Measurements from ENCODE around the gene APLN.

DNA sequence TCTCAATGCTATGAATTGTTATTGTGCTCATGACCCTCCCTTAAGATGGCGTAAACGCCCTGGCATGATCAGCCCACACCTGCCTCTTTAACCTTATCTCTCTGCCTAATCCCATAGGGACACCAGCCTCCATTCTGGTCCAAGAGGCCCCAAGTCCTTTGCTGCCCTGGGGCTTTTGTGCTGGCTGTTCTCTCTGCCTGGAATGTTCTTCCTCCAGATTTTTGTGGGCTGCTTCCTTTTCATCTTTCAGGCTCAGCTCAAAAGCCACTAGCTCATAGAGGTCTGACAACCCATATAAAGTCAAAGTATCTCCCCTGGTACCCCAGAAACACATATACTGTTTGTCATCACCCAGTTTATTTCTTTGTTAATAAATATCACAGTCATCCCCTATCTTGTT lies 42.4 kb downstream of the APLN start:
- TF ChIP-seq, protein P1, sequence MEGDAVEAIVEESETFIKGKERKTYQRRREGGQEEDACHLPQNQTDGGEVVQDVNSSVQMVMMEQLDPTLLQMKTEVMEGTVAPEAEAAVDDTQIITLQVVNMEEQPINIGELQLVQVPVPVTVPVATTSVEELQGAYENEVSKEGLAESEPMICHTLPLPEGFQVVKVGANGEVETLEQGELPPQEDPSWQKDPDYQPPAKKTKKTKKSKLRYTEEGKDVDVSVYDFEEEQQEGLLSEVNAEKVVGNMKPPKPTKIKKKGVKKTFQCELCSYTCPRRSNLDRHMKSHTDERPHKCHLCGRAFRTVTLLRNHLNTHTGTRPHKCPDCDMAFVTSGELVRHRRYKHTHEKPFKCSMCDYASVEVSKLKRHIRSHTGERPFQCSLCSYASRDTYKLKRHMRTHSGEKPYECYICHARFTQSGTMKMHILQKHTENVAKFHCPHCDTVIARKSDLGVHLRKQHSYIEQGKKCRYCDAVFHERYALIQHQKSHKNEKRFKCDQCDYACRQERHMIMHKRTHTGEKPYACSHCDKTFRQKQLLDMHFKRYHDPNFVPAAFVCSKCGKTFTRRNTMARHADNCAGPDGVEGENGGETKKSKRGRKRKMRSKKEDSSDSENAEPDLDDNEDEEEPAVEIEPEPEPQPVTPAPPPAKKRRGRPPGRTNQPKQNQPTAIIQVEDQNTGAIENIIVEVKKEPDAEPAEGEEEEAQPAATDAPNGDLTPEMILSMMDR (IDR thresholded peaks at IDR 0.05; ENCODE audit: insufficient read depth, low read depth, low read length) = no peak
- no peak for TF ChIP-seq EZH2 (IDR thresholded peaks at IDR 0.05; ENCODE audit: insufficient read depth, low read length)
